Left forelimb (tissue), 1 donor: ENCODE data around the gene SERPINA10.

Experiments used
- DNase-seq: peaks from one replicate; pipeline ENCODE4 v3.0.0-alpha.2; 2018; ENCODE audit warnings: low spot score

SERPINA10 gene

DNA sequence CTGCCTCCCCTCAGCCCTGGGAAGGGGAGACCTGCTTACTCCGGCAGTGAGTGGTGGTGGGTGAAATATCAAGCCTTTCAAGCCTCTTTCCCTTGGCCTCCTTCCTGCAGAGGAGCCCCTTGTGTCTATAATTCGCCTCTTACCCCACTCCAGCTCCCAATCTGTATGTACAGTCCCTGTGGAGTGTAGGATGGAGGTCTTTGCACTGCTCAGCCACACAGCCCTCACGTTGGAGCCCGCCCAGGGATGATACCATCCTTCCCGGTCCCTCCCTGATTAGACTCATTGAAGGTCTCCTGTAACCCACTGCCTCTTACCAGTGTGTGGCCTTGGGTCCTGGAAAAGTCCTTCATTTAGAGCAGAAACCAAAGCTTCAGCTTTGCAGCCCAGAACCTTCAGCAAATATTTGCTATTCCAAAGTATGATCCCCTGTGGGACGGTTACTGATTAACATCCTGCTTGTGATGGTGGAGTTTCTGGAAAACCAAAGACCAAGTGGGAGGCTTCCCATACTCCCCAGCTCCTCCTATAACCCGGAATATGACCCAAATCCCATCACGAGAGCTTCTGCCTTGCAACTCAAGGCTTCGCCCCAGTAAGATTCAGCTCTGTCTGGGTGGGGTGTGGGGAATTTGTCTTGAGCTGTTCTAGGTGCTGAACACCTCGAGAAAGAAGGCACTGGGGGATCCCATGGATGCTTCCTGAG is at the start of gene SERPINA10:
Gene SERPINA10 (minus strand): TSS at position 397 of the 706 bp plus-strand sequence. CDS start 2,675 bp downstream, outside the sequence.
- no peak for DNase-seq

- peak; percentile 83 for DNase-seq
These were observed 49.4 kb upstream of the SERPINA10 start for GRCh38 chr14:94342334-94342934.

DNA sequence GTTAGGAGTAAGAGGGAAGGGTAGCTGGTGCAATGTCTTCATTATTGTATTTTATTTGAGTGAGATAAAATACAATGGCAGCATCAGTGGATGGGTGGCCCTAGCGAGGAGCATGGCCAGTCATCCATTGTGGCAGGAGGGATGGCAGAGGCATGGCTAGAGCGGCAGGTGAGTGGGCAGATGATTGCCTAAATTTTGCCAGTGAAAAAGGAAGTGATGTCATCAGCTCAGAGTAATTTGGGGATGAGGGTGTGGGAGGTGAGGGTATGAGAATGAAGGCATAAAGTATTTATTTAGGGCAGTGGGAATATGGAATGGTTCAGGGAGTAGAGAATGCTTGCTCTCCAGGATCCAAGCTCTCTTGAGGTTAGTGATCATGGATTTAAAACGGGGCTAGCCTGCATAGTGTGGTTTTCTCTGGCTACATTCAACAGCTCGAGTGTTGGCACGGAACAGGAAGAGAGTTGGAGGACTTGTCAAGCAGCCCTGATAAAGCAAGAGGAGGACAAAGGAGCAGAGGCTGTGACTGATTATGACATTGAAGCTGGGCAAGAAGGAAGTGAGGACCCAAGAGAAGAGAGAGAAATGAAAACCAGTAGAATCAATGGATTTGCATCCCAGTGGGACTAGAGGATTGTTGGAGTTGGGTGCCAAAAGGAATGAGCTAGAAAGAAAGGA is 48.7 kb upstream of the SERPINA10 start:
- DNase-seq, result no peak

DNA sequence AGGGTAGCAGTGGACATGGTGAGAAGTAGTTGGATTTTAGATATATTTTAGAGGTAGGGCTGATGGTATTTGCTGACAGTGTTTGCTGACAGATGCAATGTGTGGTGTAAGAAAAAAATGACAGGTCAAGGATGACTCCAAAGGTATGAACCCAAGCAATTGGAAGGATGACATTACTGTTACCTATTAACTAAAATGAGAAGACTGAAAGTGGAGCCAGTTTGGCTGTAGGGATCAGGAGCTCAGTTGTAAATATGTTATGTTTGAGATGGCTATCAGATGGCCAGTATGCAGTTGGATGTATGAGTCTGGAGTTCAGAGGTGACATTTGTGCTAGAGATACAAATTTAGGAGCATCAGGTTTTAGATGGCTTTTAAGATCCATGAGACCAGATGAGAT is 47.5 kb upstream of the SERPINA10 start:
- DNase-seq, result no peak

DNA sequence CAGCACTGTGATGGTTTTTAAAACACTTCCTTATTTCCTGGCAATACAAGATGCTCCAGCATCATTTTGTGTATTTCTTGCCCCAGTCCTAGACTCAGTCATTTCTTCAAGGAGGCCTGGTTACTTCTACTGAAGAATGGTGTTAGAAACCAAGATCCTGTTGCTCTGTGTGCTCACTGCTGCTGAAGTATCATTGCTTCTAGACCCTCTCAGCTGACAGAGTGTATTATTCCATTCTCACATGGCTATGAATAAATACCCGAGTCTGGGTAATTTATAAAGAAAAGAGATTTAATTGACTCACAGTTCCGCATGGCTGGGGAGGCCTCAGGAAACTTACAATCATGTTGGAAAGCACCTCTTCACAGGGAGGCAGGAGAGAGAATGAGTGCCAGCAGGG is 45.0 kb upstream of the SERPINA10 start:
- no peak for DNase-seq

DNA sequence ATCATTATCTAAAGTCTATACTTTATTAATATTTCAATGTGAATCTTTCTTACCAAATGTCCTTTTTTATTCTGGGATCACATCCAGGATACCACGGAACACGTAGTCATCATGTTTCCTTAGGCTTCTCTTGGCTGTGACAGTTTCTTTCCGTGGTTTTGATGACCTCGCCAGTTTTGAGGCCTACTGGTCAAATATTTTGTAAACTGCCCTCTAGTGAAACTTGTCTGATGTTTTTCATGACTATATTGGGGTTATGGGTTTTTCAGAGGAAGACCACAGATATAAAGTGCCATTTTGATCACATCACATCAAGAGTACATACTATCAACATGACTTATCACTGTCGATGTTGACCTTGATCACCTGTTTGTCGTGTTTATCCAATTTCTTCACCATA is 44.2 kb upstream of the SERPINA10 start:
- no peak for DNase-seq

DNA sequence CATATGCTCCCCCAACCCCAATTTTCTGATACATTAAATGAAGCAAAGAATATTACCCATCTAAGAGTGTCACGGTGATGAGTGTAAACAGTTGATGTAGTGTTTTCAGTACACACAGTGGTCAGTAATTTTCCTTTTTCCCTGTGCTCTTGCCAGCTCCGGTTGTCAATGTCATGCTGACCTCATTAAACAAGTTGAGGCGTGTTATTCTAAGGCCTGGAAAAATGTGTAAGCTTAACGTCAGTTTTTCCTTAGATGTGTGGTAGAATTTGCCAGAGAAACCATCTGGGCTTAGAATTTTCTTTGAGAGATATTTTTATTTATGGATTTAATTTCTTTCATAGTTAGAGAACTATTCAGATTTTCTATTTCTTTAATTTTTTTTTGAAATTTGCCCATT is 41.8 kb upstream of the SERPINA10 start:
- no peak for DNase-seq

- no peak for DNase-seq
These were observed 39.5 kb upstream of the SERPINA10 start for GRCh38 chr14:94332587-94332986.

- DNase-seq, result no peak
These were observed 39.1 kb upstream of the SERPINA10 start for GRCh38 chr14:94332063-94332583.

GRCh38 chr14:94331462-94331861 is 38.4 kb upstream of the SERPINA10 start:
- no peak for DNase-seq

DNA sequence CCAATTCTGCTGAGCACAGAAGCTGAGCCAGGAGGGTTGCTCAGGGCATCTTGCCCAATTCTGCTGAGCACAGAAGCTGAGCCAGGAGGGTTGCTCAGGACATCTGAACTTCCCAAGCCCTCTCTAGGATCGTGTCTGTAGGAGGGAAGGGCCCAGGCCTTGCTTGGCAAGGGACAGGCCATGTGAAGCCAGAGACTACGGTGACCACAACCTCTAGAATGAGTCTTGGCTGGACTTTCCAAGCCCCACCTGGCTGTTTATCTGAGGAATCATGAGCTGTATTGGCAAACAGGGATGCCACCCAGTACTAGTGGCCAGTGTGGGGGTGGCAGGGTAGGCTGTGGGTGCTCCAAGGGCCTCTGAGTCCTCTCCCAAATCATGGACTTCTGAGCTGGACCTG is 37.8 kb upstream of the SERPINA10 start:
- no peak for DNase-seq

GRCh38 chr14:94330432-94330831 is 37.4 kb upstream of the SERPINA10 start:
- DNase-seq, result no peak

GRCh38 chr14:94329857-94330256 is 36.8 kb upstream of the SERPINA10 start:
- DNase-seq, result no peak

GRCh38 chr14:94328196-94328595 is 35.1 kb upstream of the SERPINA10 start:
- no peak for DNase-seq

DNA sequence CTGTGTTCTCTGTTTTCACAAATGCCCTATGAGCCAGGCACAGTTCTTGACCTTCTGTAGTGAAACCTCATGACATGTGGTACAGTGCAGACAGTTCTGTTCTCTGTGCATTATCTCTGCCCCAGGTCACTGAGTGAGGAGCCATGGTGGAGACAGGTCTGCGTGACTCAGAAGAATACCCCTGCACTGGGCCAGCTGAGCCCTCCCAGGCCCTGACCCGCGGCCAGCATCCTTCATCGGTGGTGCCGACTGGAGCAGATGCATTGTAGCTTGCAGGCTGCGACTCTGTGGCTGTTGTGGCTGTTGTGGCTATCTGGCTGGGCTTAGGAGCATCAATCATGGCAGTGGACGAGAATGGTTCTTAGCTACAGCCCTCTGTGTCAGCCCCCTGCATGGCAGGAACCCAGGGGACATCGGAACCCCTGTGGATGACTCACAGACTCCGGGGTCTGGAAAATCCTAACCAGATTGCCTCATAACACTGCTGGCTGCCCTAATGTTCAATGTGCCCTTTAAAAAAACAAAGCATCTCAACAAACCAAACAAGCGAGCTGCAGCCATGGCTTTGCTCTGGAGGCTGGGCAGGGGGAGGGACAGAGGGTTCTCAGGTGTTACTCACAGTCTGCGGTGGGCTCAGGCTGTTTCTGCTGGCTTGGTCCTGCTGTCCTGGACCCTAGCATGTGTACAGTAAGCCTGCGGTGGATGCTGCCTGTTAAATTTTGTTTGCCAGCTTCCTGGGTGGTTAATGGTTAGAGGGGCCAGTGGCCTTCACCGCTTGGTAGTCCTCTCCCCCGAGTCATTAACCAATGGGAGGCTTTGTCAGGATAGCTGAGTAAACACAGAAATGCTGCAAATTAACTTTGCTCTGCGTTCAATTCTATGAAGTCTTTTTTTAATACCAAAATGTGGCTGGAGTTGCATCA is 29.8 kb upstream of the SERPINA10 start, which contains the start of gene SERPINA6:
Gene SERPINA6 (minus strand): TSS at position 689 of the 923 bp plus-strand sequence. CDS start 8,688 bp downstream, outside the sequence.
- DNase-seq, result no peak

- DNase-seq, result no peak
These were observed 28.6 kb upstream of the SERPINA10 start for GRCh38 chr14:94321421-94322271.

GRCh38 chr14:94320243-94320642 is 27.2 kb upstream of the SERPINA10 start:
- DNase-seq, result no peak

DNA sequence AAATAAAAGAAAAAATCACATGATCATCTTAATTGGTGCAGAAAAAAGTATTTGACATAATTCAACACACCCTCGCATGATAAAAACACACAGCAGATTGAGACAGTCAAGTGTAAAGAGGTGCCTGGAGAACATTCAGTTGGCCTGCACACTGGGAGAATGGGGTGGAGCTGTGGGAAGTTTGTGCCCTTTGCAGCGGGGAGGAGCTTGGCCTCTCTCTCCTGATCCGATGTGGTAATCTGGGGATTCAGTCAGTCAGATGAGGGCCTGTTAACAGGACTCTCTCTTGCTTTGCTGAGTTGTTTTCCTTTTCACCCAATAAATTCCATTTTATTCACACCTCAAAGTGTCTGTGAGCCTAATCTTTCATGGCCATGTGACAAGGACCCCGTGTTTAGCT is 24.2 kb upstream of the SERPINA10 start:
- no peak for DNase-seq

DNA sequence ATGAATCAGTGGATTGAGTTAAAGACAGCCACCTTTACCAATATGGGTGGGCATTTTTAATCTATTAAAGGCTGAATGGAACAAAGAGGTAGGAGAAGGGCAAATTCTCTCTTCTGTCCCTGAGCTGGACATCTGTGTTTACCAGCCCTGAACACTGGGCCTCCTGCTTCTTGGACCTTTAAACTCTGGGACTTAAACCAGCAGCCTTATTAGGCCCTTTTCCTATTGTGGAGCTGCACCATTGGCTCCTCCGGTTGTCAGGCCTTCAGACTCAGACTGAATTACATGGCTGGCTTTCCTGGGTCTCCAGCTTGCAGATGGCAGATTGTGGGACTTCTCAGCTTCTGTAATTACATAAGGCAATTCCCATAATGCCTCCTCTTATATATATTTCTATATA is 23.6 kb upstream of the SERPINA10 start:
- DNase-seq, result no peak

DNA sequence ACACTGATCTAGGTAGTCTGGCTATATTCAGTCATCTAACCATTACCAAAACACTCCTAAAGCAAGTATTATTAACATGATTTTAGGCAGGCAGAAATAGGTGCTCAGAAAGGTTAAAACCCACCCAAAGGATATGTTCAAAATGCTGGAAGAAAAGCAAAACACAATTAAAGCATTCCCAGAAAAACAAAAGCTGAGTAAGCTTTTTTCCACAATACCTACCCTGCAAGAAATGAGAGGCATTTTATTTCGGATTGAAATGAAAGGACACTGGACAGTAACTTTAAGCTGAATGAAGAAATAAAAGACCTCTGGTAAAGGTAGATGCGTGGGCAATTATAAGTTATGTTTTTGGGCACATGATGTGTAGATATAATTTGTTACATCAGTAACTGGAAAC is 21.8 kb upstream of the SERPINA10 start:
- no peak for DNase-seq
